Umbilical cord (tissue), 2 donors: ENCODE results near the gene TTC9B. TPM values are rescaled to one million over a fixed set of nuclear protein-coding genes. Genes with fewer than 3 reads are reported as not detected.
"Not testable (repeated sequence)": the region's sequence is repeated elsewhere in the genome, so short reads cannot be mapped to it uniquely, and the experiment has no call there.

Source experiments
- DNase-seq: peaks from one replicate; pipeline ENCODE4 v3.0.0-alpha.2; 2015; ENCODE audit warnings: low spot score
- total RNA-seq: library from RNA; depleted of rRNA; stranded (reverse); fragments of >200 nt; gene quantifications from one replicate; pipeline ENCODE4 v1.2.3, GENCODE V29; 2014; ENCODE audit warnings: low replicate concordance; ENCODE audit not compliant: insufficient read depth

Gene TTC9B
- total RNA-seq, 1 donor from 2014 or later, result not detected

DNA sequence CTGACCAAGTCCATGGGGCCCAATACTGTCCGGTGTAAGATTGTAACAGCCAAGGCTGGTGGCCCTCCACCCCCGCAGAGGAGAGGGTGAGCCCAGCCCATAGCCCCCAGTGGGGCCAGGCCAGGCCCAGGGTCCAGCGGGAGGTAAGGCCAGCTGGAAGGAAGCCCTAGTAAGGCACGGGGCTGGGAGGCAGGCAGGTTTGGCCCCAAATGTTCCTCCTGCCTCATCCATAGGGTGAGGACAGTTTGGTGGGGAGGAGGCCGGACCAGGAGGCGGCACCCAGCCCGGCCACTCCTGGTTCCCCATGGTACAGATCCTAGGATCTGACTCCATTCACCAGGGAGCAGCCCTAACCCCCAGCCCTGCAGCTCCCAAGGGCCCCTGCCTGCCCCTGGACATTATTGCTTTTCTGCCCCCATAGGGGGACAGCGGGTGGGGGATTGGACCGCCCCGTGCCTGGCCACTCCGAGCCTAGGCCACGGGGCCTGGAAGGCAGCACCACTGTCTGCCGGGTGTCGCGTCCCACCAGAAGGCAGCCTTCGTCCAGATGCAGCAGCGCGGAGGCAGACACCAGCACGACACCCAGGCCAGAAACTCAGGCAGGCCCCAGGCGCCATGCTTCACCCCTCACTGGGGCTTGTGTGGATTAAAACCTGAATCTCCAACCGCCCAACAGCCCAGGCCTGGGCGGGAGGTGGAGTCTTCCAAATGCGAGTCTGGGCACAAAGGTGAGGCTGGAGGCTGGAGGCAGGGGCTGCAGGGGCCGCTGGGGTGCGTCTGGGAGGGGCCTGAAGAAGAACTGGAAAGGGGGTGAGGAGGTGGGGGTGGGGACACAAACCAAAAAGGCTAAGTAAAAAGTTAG is 15.0 kb upstream of the TTC9B start:
- DNase-seq, result no peak

DNA sequence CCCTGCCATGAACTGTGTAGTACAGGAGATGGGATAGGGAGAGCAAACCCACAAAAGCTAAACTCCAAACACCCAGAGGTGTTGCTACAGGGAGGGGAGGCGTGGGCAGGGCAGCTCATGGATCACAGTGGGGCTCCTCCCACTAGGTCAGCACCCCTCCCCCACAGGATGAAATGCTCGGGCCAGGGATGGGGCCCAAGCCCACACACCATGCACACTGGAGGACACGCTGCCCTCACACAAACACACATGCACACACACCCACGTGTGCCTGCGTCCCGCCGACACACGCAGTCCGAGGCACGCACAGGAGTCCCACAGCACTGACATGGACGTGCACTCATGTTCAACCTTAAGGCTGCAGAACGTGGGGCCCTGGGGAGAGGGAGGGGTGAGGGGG is 14.3 kb upstream of the TTC9B start:
- DNase-seq, result no peak

DNA sequence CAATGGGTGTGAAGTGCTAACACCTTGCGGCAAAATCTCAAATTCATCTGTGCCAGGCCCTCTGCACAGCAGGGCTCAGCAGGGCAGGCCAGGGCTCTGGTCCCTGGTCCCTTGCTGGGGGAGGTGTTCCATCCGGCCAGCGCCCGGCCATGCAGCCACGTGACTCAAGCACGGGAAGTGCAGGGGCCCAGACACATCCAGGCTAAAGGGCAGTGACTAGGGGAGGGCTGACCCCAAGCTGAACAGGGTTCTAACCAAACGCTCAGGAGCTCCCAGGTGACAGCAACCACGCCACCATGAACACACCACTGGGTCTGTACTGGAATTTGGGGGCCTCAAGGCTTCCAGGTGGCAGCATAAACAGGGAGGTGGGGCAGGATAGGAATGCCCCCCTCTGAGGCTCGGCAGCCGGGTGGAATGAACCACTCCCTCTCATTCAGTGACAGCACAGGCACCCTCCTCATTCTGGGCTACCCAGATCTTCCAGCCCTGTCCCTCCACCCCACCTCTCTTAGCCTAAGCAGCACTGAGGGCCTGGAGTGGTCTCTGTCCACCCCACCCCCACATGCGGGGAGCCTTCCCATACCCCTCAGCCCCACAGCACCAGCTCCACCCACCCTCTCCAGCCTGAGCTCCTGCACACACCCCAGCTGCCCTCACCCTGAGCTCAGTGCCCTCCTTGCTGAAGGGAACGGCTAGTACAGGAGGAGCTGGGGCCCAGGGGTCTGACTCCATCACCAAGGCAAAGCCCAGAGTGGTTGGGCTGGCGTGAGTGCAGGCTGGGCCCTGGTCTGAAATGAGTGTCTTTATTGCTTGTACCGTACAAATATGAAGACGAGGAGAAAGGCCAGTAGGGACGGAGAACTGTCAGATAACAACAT is 13.6 kb upstream of the TTC9B start:
- DNase-seq, result no peak

DNA sequence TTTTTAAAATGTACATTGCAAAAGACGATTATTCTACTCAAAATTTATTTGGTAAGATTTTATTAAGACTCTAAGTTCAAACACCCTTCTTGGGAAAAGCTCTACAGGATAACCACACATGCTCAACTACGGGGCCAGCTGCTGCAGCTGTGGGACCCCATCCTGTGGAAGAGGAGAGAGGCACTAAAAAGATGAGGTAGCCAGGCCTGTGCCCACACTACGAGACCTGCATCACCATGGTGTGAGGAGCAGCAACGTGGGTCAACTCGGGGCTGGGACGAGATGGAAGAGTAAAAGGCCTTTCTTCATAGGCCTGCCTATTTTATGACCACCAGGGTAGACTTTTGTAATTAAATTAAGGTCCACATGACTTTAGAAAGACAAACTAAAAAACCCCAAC is 12.9 kb upstream of the TTC9B start:
- no peak for DNase-seq

DNA sequence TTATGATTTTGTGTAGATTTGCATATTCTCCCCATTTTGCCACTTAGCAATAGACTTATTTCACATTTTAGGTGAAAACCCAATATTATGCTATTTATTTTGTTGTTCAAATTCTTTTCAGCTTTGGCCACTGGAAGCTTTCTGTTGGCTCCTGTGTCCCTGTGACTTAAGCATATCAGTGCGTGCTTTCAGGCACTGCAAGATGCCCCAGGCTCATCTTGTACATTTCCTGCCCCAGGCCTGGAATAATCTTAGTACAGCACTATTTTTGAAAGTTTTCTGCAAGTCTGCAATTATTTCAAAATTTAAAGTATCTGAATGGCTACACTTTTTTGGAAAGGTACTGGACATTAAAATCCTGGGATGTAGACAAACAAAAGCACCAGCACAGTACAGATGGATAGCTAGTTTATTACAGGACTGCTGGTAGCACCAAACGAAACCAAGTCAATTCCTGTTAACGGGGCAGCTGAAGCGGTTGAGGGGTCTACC is 11.8 kb upstream of the TTC9B start:
- DNase-seq, result no peak

DNA sequence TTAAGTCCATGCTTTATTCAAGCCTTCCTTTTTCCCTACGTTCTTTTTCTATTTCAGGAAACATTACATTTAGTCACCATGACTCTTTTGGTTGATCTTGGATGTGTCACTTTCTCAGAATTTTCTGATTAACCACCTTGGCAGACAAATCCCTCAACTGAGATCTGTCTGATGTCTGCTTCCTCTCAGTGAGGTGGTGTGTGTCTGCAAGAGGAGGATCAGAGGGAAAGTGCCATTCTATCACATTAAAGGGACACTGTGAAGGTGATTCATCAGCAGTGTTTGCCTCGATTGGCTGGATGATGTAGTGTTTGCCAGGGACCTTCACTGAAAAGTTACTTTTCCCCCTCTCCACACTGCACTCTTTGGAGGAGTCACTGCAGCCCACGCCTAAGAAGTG is 11.3 kb upstream of the TTC9B start:
- no peak for DNase-seq

DNA sequence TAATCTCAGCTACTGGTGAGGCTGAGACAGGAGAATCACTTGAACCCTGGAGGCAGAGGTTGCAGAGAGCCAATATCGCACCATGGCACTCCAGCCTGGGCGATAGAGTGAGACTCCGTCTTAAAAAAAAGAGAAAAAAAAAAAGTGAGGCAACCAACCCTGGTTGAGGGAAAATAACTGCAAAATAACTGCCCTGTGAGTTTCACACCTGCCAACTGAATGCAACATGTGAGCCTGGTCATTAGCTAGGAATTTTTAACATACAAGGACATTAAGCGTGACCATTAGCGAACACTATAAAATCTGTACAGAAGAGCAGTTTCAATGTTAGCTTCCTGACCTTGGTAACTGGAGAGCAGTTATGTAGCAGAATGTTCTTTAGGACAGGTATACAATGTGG is 10.7 kb upstream of the TTC9B start:
- no peak for DNase-seq

DNA sequence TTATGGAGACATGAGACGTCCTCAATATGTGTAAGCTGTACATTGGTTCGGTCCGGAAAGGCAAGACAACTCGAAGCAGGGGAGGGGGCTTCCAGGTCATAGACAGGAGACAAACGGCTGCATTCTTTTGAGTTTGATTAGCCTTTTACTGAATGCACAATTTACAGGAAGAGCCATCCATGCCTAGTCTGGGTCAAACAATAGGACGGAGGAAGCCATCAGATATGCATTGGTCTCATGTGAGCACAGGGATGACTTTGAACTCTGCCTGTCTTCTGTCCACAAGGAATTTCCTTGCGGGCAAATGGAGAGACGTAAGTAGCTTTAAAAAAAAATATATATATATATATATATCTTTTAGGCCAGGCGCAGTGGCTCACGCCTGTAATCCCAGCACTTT is 10.2 kb upstream of the TTC9B start:
- no peak for DNase-seq

DNA sequence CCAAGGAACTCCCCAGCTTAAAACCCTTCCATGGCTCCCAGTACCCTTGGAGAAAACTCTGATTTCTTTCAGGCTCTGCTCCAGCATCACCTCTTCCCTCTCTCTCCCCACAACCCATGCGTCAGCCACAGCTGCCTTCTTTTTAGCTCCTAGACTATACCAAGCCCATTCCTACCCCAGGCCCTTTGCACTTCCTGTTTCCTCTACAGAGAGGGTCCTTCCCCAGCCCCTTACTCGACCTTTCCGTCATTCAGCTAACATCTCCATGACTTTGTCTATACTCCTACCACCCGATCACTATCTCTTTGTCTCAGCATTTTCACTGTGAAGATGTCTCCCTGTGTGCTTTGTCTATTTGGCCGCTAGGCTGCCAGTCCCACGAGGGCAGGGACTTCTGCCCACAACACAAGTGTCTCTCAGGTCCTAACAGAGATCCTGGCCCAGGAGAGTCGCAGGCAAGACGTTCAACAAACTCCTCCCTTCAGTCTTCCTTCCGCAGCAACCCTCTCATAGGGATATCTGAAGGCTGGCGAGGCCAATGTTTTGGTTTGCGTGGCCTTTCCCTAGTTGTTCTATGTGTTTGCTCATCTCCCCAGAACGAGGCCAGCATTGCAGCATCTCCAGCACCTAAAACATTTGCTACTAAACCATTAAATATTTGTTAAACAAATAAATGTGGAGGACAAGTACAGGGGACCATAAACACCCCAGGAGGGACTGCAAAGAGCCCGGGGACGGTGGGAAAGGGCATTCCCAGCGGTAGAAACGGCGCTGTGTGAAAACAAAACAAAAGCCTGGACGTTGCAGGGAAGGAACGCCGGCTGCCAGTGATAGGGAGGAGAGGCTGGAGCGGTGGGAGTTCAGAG is 7.5 kb upstream of the TTC9B start:
- DNase-seq, result no peak

DNA sequence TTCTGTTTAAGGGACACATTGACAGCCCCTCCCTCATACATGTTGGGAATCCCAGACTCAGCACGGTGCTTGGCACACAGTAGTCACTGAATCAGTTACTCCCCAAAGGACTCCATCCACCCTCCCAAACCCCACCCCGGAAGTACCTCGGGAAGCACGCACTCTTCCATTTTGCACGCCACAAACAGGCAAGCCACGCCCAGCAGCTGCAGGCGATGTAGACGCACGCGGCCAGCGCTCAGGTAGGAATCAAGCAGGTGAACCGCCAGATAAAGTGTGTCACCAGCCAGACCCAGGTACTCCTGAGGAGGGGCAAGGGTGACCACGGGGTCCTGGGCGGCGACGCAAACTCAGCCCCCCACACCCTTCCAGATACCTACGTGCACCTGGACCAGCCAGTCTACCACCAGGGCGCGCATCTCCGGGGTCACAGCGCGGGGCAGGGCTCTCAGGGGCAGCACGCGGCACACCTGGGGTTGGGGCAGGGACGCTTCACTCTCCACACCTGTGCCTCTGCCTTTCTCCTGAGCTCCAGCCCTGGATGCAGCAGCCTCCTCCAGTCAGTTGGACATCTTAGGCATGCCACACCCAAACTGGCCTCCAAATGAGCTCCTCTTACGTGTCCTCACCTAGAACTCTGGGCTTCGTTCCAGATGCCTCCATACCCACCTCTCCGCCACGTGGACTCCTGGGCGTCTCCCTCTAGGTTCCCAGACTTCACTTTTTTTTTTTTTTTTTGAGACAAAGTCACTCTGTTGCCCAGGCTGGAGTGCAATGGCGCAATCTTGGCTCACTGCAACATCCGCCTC is 6.4 kb upstream of the TTC9B start:
- DNase-seq, result no peak

DNA sequence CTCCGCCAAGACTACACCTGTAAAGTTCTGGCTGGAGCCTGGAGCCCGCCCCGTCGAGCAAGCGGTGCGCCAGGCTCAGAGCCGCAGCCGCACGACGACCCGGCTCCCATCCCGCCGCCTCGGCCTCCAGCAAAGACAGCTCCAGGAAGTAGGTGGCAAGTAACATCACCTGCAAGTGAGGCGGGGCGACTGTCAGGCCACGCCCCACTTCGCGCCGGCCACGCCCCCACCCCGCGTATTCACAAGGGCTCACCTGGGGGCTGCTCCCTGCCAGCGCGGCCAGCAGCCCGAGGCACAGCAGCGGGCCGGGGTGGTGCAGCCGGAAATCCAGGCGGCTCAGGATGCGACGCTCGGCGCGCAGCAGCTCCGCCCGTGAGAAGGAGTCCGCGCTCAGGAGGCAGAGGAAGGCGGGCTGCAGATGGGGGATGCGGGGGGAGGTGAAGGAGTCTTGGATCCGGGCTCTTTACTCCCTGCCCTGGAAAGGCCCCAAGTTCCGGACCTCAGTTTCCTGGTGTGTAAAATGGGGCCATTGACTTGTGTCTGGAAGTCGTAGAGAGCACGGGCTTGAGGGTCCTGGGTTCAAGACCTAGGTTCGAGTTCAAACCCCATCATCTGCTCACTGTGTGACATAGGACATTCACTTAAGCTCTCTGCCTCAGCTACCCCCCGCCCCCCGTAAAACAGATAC is 5.1 kb upstream of the TTC9B start:
- no peak for DNase-seq

DNA sequence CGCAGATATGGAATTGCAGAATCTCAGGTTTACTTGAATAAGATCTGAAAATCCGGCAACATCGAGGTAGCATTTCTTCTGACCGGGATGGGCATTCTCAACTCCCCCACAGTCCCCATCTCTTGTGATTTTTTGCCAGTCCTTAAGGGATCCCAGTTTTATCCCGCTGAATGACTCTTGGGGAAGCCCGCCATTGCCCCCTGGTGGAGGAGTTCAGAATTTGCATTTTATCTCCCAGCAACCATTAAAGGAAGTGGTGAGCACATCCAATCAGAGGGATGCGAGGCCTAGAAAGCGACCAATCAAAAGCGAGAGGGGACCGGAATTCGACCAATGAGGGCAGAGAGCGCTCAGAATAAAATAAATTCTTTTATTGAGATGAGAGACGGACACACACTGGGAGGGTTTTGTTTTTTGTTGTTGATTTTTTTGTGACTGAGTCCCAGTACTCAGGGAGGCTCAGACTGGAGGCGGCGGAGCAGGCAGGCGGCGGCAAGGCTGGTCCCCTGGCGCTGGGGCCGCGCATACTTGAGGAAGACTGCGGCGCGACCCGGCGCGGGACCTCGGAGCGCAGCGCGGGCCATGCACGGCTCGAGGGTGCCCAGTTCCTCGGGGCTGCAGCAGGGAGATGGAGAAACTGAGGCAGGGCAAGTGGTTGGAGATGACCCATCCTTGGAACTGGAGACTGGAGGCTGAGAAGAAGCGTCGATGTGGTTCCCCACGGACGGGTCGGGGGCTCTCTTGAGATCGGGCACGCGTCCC is 3.9 kb upstream of the TTC9B start:
- DNase-seq, result peak; percentile 89

DNA sequence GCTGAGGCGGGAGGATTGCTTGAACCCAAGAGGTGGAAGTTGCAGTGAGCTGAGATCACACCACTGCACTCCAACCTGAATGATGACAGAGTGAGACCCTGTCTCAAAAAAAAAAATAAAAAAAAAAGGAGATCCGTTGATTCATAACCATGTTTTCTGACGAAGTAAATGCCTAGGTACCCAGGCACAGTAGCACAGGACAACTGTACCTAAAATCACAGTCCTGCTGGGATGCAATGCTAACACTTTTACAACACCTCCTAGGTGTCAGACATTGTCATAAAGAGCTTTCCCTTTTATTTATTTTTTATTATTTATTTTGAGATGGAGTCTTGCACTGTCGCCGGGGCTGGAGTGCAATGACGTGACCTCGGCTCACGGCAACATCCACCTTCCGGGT is 2.5 kb upstream of the TTC9B start:
- no peak for DNase-seq

DNA sequence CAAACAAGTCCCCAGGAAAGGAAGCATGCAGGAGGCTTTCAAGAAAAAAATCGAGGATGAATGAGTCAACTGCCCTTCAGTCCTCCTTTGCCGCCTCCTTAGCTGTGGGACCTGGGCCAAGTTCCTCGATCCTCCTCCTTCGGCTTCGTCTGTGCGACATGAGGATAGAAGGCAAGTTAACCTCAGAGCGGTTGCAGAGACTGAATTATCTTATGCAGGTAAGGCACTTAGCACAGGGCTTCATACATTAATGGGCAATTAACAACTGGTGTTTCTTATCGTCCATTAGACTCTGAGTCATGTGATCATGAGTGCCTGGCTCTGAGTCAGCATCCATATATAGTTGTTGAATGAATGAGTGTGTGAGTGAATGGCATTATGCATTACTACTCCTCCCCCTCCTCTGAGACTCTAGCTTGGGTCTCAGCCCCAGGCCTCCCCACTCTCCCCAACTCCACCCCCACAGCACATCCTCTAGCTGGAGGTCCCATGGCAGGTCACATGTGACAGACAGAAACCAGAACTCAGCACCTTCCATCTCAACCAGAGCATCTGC is 1.6 kb upstream of the TTC9B start:
- no peak for DNase-seq

DNA sequence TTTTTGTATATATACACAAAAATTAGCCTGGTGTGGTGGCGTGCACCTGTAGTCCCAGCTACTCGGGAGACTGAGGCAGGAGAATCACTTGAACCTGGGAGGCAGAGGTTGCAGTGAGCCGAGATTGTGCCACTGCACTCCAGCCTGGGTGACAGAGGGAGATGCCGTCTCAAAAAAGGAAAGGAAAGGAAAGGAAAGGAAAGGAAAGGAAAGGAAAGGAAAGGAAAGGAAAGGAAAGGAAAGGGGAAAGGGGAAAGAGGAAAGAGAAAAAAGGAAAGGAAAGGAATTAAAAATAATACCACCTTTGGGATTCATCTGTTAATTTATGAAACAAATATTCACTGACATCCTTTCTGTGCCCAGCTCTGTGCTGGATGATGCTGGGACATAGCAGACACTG is 845 bp upstream of the TTC9B start:
- DNase-seq, result not testable (repeated sequence)

DNA sequence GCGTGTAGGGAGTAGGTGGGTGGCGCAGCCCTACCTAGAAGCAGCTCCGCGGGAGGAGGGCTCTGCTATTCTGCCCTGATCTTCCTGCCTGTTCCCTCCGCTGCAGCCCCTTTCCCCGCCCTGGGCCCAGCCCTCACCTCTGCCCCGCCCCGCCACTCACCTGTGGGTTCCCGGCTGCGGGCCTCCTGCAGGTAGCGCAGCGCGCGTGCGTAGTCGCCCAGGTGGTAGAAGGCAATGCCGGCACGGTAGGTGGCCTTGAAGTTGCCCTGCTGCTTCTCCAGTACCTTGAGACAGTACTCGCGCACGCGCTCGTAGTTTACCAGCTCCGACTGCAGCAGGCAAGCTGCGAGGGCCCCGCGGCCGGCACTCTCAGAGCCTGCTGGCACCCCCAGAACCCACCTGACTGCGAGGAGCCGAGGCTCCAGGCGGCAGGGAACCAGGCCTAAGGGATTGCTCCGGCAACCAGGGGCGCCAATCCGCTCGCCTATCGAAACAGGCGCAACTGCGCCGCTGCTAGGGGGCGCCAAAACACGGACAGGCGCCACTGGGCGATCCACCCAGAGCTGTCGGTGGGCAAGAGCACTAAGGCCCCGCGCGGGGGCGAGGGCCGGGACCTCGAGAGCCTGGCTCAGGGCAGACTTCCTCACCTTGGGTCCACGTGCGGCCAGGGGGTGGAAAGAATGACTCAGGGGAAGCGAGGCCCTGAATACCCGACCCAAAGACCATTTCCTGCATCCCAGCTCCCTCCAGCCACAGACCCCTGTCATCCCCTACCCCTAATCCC is 965 bp downstream of the TTC9B start:
- DNase-seq, result no peak

DNA sequence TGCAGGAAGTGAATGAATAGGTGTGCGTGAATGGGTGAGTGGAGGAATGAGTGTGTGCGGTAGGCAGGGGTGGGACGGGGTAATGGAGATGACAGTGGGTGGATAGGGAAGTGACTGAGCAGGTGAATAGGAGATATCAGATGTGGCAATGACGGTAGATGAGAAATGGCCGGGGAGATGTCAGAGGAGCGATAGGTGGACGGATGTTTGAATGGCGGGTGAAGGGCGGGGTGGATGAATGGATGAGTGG is 1.5 kb downstream of the TTC9B start:
- no peak for DNase-seq

DNA sequence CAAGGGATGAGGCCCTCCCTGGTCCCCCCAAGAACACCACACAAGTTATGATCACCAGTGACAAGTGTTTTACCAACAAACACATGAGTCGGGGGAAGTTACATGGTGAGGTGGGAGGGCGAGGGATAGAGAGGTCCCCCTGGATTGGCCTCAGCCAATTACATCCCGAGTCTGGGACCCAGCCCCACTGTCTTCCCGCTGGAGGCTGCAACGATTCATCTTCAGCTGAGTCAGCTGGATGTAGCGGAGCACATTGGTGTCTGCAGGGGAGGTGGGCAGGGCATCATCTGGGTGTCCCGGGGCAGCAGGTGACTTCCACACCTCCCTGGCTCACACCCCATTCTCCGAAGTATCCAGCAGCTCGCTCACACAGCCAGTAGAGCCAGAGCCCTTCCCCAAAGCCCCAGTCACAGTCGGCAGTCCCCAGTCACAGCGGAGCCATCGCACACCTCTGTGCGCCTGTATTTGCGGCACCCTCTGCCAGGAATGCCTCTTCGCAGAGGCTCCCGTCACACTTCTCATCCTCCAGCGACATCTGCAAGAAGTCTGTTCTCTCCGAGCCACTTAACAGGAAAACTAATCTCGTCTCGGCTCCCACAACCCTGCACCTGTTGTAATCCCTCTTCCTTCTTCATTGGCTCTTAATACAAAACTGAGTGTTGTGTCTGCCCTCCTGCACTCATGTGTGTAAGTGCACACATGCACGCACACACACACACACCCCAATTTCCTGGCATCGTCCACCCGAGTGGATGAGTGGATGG is 2.0 kb downstream of the TTC9B start:
- no peak for DNase-seq
